Right atrium auricular region (tissue), 2 donors: ENCODE results near the gene ROBO2. TPM values are rescaled to one million over a fixed set of nuclear protein-coding genes. Genes with fewer than 3 reads are reported as not detected.

Experiments used
- DNase-seq: peaks from one replicate; pipeline ENCODE4 v3.0.0-alpha.2; 2019; ENCODE audit warnings: low spot score
- H3K27ac ChIP-seq, 2 donors: fragments of 200-600 bp; sonication (generic); 1 replicate in 1 of 2; 2 replicates in 1 of 2; pipeline ENCODE4 v1.5.1; 2016 to 2019
- H3K27me3 ChIP-seq, 2 donors: fragments of 200-600 bp; sonication (generic); one replicate each; pipeline versions ENCODE4 v1.5.1 to v1.6.0; 2017 to 2019
- H3K36me3 ChIP-seq: fragments of 200-600 bp; sonication (generic); one replicate; pipeline ENCODE4 v1.5.1; 2016
- H3K4me1 ChIP-seq, 2 donors: fragments of 200-600 bp; sonication (generic); one replicate each; pipeline versions ENCODE4 v1.5.1 to v1.6.0; 2017 to 2019
- H3K4me3 ChIP-seq, 2 donors: fragments of 200-600 bp; sonication (generic); 1 replicate in 1 of 2; 2 replicates in 1 of 2; pipeline ENCODE4 v1.5.1; 2017 to 2019; ENCODE audit warnings: mild to moderate bottlenecking in 1 of 2, moderate library complexity in 1 of 2
- H3K9me3 ChIP-seq, 2 donors: fragments of 200-600 bp; sonication (generic); one replicate each; pipeline ENCODE4 v1.5.1; 2019
- total RNA-seq, 2 donors: library from RNA; depleted of rRNA; stranded (reverse); fragments of >200 nt; gene quantifications; one replicate each; pipeline ENCODE4 v1.1.0, GENCODE V29; 2016
- TF ChIP-seq, protein P1 (sequence below), 2 donors: fragments of 200-600 bp; sonication (generic); IDR thresholded peaks; one replicate each; pipeline ENCODE4 v1.5.1; 2019; ENCODE audit warnings: antibody characterized with exemption in 2 of 2

Gene ROBO2
- total RNA-seq, 2 donors from 2014 or later = 2.5 TPM; not detected in 1

- Histone ChIP-seq H3K4me1 (no peaks in the 10 kb centered on the region), H3K4me3 (no peak overlapping the region), H3K27me3 (no peaks in the 10 kb centered on the region), H3K27ac (no peak overlapping the region), H3K36me3 (no peaks in the 10 kb centered on the region), H3K9me3 (no peaks in the 10 kb centered on the region)
- no peak for DNase-seq
- TF ChIP-seq, protein P1, sequence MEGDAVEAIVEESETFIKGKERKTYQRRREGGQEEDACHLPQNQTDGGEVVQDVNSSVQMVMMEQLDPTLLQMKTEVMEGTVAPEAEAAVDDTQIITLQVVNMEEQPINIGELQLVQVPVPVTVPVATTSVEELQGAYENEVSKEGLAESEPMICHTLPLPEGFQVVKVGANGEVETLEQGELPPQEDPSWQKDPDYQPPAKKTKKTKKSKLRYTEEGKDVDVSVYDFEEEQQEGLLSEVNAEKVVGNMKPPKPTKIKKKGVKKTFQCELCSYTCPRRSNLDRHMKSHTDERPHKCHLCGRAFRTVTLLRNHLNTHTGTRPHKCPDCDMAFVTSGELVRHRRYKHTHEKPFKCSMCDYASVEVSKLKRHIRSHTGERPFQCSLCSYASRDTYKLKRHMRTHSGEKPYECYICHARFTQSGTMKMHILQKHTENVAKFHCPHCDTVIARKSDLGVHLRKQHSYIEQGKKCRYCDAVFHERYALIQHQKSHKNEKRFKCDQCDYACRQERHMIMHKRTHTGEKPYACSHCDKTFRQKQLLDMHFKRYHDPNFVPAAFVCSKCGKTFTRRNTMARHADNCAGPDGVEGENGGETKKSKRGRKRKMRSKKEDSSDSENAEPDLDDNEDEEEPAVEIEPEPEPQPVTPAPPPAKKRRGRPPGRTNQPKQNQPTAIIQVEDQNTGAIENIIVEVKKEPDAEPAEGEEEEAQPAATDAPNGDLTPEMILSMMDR (IDR thresholded peaks at IDR 0.05) = no peak
Observed at GRCh38 chr3:77052733-77053670, 13.1 kb downstream of the ROBO2 start.

GRCh38 chr3:77053795-77054194 is 13.9 kb downstream of the ROBO2 start:
- Histone ChIP-seq H3K9me3 (no peaks in the 10 kb centered on the region), H3K36me3 (no peaks in the 10 kb centered on the region), H3K4me3 (no peak overlapping the region), H3K27me3 (no peaks in the 10 kb centered on the region), H3K27ac (no peak overlapping the region), H3K4me1 (no peaks in the 10 kb centered on the region)
- TF ChIP-seq, protein P1 (IDR thresholded peaks at IDR 0.05) = no peak
- no peak for DNase-seq

DNA sequence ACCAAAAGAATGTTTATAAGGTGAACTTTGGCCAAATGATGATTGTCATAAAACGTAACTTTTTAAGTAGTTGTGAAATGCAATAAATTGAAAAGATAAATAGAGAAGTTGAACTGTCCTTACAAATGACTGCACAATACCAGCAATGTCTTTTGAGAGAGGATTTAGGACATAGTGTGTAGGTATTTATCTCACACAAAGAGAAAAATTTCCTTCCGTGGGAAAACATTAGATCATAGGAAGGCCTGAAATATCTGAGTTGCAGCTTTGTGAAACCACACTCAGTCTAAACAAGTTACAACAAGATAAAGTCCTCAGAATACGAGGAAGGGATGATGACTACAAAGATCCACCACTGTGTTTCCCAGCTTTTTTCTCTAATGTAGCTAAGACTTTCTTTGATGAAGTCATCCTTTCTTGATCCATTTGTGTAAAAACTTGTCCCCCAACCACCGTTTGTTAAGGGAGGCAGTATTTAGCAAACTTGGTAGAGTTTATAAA is 16.0 kb downstream of the ROBO2 start:
- TF ChIP-seq, protein P1 (IDR thresholded peaks at IDR 0.05) = no peak

DNA sequence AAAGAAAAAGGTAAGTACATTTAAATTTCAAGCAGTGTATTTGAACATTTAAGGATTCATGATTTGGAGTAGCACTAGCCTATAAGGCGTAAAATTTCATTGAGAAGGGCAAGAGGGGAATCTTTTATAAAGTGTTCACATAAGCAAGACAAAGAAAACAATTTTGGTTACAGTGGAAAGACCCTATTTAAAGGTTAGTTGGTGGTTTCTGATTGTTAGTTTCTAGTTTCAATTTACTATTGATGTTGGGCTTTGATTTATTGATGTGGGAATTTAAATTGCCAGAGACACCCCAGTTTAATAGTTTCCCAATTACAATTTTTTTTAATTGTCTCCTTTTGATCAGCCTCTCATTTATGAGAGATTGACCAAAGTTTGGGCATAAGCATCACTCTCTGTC is 19.5 kb downstream of the ROBO2 start:
- Histone ChIP-seq H3K36me3 (no peaks in the 10 kb centered on the region), H3K9me3 (peaks cover 0 to 18% of the 10 kb centered on the region in 2 donors), H3K4me1 (no peaks in the 10 kb centered on the region), H3K4me3 (no peak overlapping the region), H3K27me3 (no peaks in the 10 kb centered on the region), H3K27ac (no peak overlapping the region)
- no peak for DNase-seq
- TF ChIP-seq, protein P1 (IDR thresholded peaks at IDR 0.05) = no peak

More for the DNA sequence above, 16.0 kb downstream of the ROBO2 start:
- no peaks in the 10 kb centered on the region for H3K4me1 ChIP-seq
- no peak overlapping the region for H3K4me3 ChIP-seq
- no peaks in the 10 kb centered on the region for H3K9me3 ChIP-seq
- H3K27ac ChIP-seq = no peak overlapping the region
- no peak for DNase-seq
- no peaks in the 10 kb centered on the region for H3K27me3 ChIP-seq
- no peaks in the 10 kb centered on the region for H3K36me3 ChIP-seq

DNA sequence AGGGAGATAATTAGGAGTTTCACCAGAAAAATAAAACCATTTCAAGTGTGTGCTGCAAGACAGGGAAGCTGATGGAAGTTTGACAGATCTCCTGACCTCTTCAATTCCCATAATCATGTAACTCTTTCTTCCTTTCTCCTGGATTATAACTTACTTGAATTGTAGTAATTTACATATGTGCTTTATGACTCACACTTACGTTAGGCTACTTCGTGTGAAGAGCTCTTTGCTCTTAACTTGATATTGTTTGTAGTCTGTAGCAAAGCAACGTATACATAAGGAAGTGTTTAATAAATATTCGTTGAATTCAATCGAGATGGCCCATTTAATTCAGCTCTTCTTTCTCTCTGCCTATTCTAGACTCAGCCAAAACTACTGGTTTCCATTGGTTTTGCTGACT is 23.5 kb downstream of the ROBO2 start:
- Histone ChIP-seq H3K4me1 (no peaks in the 10 kb centered on the region), H3K36me3 (no peaks in the 10 kb centered on the region), H3K9me3 (peaks cover 0 to 18% of the 10 kb centered on the region in 2 donors), H3K4me3 (no peak overlapping the region), H3K27me3 (no peaks in the 10 kb centered on the region), H3K27ac (no peak overlapping the region)
- no peak for DNase-seq
- TF ChIP-seq, protein P1 (IDR thresholded peaks at IDR 0.05) = no peak
